H54 (cell line): ENCODE results near the gene SLC5A10.

Source experiments
- DNase-seq: peaks from one replicate; pipeline ENCODE4 v3.0.0; 2011; ENCODE audit warnings: low spot score, mixed read lengths; ENCODE audit not compliant: insufficient read length
- FAIRE-seq: peaks from 3 replicates; lab custom pipeline; 2011; peaks lifted over from hg19 to GRCh38; lab: Jason Lieb, UNC
- POLR2A ChIP-seq: IDR thresholded peaks from 2 replicates; pipeline ENCODE4 v1.6.1; 2011; ENCODE audit warnings: low read depth, mild to moderate bottlenecking, low read length

The SLC5A10 gene

GRCh38 chr17:19004421-19005136 lies 52.6 kb downstream of the SLC5A10 start, which contains the start of gene FAM83G:
Gene FAM83G, minus strand, starts transcription at chr17:19004764. Its CDS starts 723 bp downstream, at chr17:19004041.
- no peak for FAIRE-seq
- peak; percentile 91 for DNase-seq
- TF ChIP-seq POLR2A = no peak

GRCh38 chr17:19005137-19005773 lies 53.3 kb downstream of the SLC5A10 start:
- FAIRE-seq (no peak), DNase-seq (no peak)
- TF ChIP-seq POLR2A = no peak

- DNase-seq (no peak), FAIRE-seq (no peak)
- TF ChIP-seq POLR2A = no peak
Measured at GRCh38 chr17:19005789-19006430, 53.9 kb downstream of the SLC5A10 start.

- FAIRE-seq (no peak), DNase-seq (no peak)
- no peak for TF ChIP-seq POLR2A
Measured at GRCh38 chr17:19006698-19007097, 54.7 kb downstream of the SLC5A10 start.

- no peak for DNase-seq
- no peak for FAIRE-seq
- TF ChIP-seq POLR2A = no peak
Measured at GRCh38 chr17:19009970-19010369, 58.0 kb downstream of the SLC5A10 start.

- DNase-seq (no peak), FAIRE-seq (no peak)
- no peak for TF ChIP-seq POLR2A
Measured at GRCh38 chr17:19010729-19011505, 59.0 kb downstream of the SLC5A10 start.

- DNase-seq (no peak), FAIRE-seq (no peak)
- TF ChIP-seq POLR2A = no peak
Measured at GRCh38 chr17:19011581-19011980, 59.6 kb downstream of the SLC5A10 start.

- TF ChIP-seq POLR2A = no peak
- no peak for FAIRE-seq
- no peak for DNase-seq
Measured at GRCh38 chr17:19012171-19013080, 60.5 kb downstream of the SLC5A10 start.

GRCh38 chr17:19013226-19013625 lies 61.3 kb downstream of the SLC5A10 start:
- TF ChIP-seq POLR2A = no peak
- DNase-seq (no peak), FAIRE-seq (no peak)

- FAIRE-seq (no peak), DNase-seq (no peak)
- TF ChIP-seq POLR2A = no peak
Measured at GRCh38 chr17:19013806-19014627, 62.1 kb downstream of the SLC5A10 start.

- DNase-seq = no peak
- no peak for TF ChIP-seq POLR2A
- FAIRE-seq = no peak
Measured at GRCh38 chr17:19014628-19015215, 62.8 kb downstream of the SLC5A10 start.

GRCh38 chr17:19015428-19015827 lies 63.5 kb downstream of the SLC5A10 start:
- FAIRE-seq (no peak), DNase-seq (no peak)
- TF ChIP-seq POLR2A = no peak
